Measurements from ENCODE around the gene SP6. TPM values are rescaled to one million over a fixed set of nuclear protein-coding genes. Genes with fewer than 3 reads are reported as not detected.

Gene SP6
- total RNA-seq, 2 donors from 2014 or later, result not detected

- ATAC-seq (ENCODE audit: insufficient number of reproducible peaks, low FRiP score, low read depth) (no peak), DNase-seq (ENCODE audit: low spot score) (no peak)
- H3K4me3 ChIP-seq, result no peak overlapping the region
- H3K27me3 ChIP-seq (replicated peaks; ENCODE audit: insufficient read depth), result no peaks in the 10 kb centered on the region
- no peak for TF ChIP-seq CTCF (IDR thresholded peaks at IDR 0.05)
- H3K36me3 ChIP-seq, result peaks cover 22% of the 10 kb centered on the region
- H3K27ac ChIP-seq, result no peak overlapping the region
- peaks cover 0 to 15% of the 10 kb centered on the region in 2 donors for H3K4me1 ChIP-seq (ENCODE audit: control insufficient read depth in 1 of 2, low read depth in 2 of 2)
- no peaks in the 10 kb centered on the region for H3K9me3 ChIP-seq
These were observed 46.5 kb downstream of the SP6 start for GRCh38 chr17:47804461-47804860.

- Histone ChIP-seq H3K27ac (no peak overlapping the region), H3K4me1 (ENCODE audit: control insufficient read depth in 1 of 2, low read depth in 2 of 2) (peaks cover 0 to 15% of the 10 kb centered on the region in 2 donors), H3K4me3 (no peak overlapping the region), H3K27me3 (replicated peaks; ENCODE audit: insufficient read depth) (no peaks in the 10 kb centered on the region), H3K9me3 (no peaks in the 10 kb centered on the region), H3K36me3 (peaks cover 17% of the 10 kb centered on the region)
- no peak for ATAC-seq (ENCODE audit: insufficient number of reproducible peaks, low FRiP score, low read depth)
- no peak for DNase-seq (ENCODE audit: low spot score)
- no peak for TF ChIP-seq CTCF (IDR thresholded peaks at IDR 0.05)
These were observed 47.2 kb downstream of the SP6 start for GRCh38 chr17:47803751-47804150.

- no peaks in the 10 kb centered on the region for H3K27me3 ChIP-seq (replicated peaks; ENCODE audit: insufficient read depth)
- H3K4me1 ChIP-seq (ENCODE audit: control insufficient read depth in 1 of 2, low read depth in 2 of 2), result peaks cover 0 to 15% of the 10 kb centered on the region in 2 donors
- H3K36me3 ChIP-seq, result peaks cover 12% of the 10 kb centered on the region
- no peaks in the 10 kb centered on the region for H3K9me3 ChIP-seq
- H3K27ac ChIP-seq, result no peak overlapping the region
- no peak overlapping the region for H3K4me3 ChIP-seq
- no peak for ATAC-seq (ENCODE audit: insufficient number of reproducible peaks, low FRiP score, low read depth)
- no peak for DNase-seq (ENCODE audit: low spot score)
- TF ChIP-seq CTCF (IDR thresholded peaks at IDR 0.05), result no peak
These were observed 47.8 kb downstream of the SP6 start for GRCh38 chr17:47803201-47803600.

GRCh38 chr17:47802341-47803022 is 48.5 kb downstream of the SP6 start:
- no peak for ATAC-seq (ENCODE audit: insufficient number of reproducible peaks, low FRiP score, low read depth)
- Histone ChIP-seq H3K9me3 (no peaks in the 10 kb centered on the region), H3K27me3 (replicated peaks; ENCODE audit: insufficient read depth) (no peaks in the 10 kb centered on the region), H3K27ac (no peak overlapping the region), H3K36me3 (peaks cover 5% of the 10 kb centered on the region), H3K4me3 (no peak overlapping the region), H3K4me1 (ENCODE audit: control insufficient read depth in 1 of 2, low read depth in 2 of 2) (peaks cover 0 to 15% of the 10 kb centered on the region in 2 donors)
- peak; percentile 36 for TF ChIP-seq CTCF (IDR thresholded peaks at IDR 0.05)
- DNase-seq (ENCODE audit: low spot score), result no peak

DNA sequence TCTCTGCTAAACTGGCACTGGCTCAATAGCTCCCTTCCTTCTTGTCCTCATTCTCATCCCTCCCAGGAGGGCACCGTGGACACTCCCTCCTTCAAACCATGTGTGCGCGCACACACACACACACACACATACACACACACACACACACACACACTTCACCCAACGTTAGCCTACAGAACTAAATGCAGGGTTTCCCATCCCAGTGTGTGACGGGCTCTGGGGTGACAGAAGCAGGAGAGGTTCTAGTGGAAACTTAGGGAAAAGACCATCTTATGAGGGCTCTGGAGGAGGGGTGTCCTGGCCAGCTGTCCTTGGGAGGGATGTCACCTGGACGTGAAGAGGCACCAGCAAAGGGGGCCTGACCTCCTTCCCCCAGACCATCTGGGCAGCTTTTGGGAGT is 49.1 kb downstream of the SP6 start:
- DNase-seq (ENCODE audit: low spot score) (no peak), ATAC-seq (ENCODE audit: insufficient number of reproducible peaks, low FRiP score, low read depth) (no peak)
- Histone ChIP-seq H3K4me3 (no peak overlapping the region), H3K27me3 (replicated peaks; ENCODE audit: insufficient read depth) (no peaks in the 10 kb centered on the region), H3K27ac (no peak overlapping the region), H3K9me3 (no peaks in the 10 kb centered on the region), H3K36me3 (no peaks in the 10 kb centered on the region), H3K4me1 (ENCODE audit: control insufficient read depth in 1 of 2, low read depth in 2 of 2) (peaks cover 0 to 15% of the 10 kb centered on the region in 2 donors)
- no peak for TF ChIP-seq CTCF (IDR thresholded peaks at IDR 0.05)
